ENCODE measurements around the gene HRAS. TPM values are rescaled to one million over a fixed set of nuclear protein-coding genes. Genes with fewer than 3 reads are reported as not detected.
"Not testable (repeated sequence)": the region's sequence is repeated elsewhere in the genome, so short reads cannot be mapped to it uniquely, and the experiment has no call there.

The HRAS gene
- total and polyA plus RNA-seq, 10 donors, result 16.6 to 90.9 (median 31.2) TPM

- DNase-seq, result no peak
- peaks cover 0 to 14% (median 11%) of the 10 kb centered on the region in 8 donors for H3K9me3 ChIP-seq
- no peaks in the 10 kb centered on the region for H3K27me3 ChIP-seq (replicated peaks in 1 of 7)
- H3K4me1 ChIP-seq, result peaks cover 0 to 12% (median 10%) of the 10 kb centered on the region in 6 donors
- intact Hi-C loops (cut with DNase I; ENCODE audit: low total_unique reads), result no loop called here
- no peak for TF ChIP-seq CTCF (IDR thresholded peaks at IDR 0.05 in 8 of 11, conservative IDR thresholded peaks at IDR 0.05 in 3 of 11)
- no peak for TF ChIP-seq POLR2A (IDR thresholded peaks at IDR 0.05)
- TF ChIP-seq POLR2AphosphoS5 (IDR thresholded peaks at IDR 0.05), result no peak
- no peaks in the 10 kb centered on the region for H3K36me3 ChIP-seq
- 88 to 92% (median 91%) methylated on average over 10 of the region's 10 CpGs for WGBS, 5 donors
- H3K27ac ChIP-seq, result no peak overlapping the region
- no peak overlapping the region for H3K4me3 ChIP-seq
Observed at GRCh38 chr11:521177-521688, 14.1 kb downstream of the HRAS start.

DNA sequence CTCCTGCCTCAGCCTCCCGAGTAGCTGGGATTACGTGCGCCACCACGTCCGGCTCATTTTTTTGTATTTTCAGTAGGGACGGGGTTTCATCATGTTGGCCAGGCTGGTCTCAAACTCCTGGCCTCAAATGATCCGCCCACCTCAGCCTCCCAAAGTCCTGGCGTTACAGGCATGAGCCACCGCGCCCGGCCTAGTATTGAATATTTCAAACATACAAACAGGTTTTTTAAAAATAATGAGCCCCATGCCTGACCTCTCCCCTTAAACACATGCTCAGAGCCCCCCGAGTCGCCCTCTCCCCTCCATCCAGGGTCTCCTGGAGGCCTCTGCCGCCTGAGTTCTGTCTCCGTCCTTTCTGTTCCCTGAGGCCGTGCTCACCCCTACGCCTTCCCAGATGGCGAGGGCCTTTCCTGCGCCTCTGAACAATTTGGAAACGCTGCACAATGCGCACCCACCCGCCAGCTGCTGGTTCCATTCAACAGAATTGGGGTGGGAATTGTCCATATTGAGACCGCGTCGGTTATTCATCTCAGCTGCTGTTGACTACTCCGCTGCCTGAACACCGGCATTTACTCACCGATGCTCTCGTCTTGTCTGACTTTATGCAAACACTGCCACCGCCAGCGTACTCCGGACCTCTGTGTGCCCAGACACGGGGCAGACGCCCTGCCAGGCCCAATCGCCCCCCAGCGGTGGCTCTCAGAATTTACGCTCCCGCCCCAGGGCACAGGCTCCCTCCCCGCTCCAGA, 14.8 kb downstream of the HRAS start:
- DNase-seq, result no peak
- no peaks in the 10 kb centered on the region for H3K27me3 ChIP-seq (replicated peaks in 1 of 7)
- H3K27ac ChIP-seq, result no peak overlapping the region
- peaks cover 0 to 18% (median 13%) of the 10 kb centered on the region in 8 donors for H3K9me3 ChIP-seq
- H3K36me3 ChIP-seq, result no peaks in the 10 kb centered on the region
- peaks cover 0 to 12% (median 10%) of the 10 kb centered on the region in 6 donors for H3K4me1 ChIP-seq
- H3K4me3 ChIP-seq, result no peak overlapping the region
- intact Hi-C loops (cut with DNase I; ENCODE audit: low total_unique reads), result no loop called here
- 93 to 95% (median 93%) methylated on average over 39 of the region's 39 CpGs for WGBS, 5 donors
- TF ChIP-seq POLR2AphosphoS5 (IDR thresholded peaks at IDR 0.05) (no peak), CTCF (IDR thresholded peaks at IDR 0.05 in 8 of 11, conservative IDR thresholded peaks at IDR 0.05 in 3 of 11) (no peak), POLR2A (IDR thresholded peaks at IDR 0.05) (no peak)

DNA sequence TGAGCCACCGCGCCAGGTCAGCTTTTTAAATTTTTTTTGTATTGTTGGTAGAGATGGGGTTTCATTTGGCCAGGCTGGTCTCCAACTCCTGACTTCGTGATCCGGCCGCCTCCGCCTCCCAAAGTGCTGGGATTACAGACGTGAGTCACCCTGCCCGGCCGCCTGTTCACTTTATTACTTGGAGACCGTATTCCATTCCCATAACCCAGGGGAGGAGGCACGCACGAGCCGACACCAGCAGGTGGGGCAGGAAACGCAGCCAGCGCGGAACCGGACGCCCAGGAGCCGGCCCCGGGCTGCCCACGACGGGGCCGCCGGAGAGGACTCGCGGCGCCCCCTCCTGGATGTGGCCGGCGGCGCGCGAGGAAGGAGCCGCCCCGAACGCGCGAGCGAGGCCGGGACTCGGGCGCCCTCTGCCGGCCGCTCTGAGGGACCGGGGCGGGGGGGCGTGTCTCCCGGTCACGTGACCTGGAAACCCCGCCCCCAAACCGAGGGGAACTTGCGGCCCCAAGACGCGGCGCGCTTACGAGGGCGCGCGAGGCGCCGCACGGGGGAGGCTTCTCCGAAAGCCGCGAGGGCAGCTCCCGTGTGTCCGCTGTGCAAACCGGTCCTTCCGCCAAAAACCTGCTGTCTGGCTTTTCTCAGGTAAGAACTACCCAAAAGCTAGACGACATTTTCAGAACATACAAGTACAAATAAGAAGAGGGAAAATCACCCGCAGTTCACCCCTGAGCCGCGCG, 16.7 kb downstream of the HRAS start:
- H3K4me3 ChIP-seq, result peak overlapping the region in 6 of 8 donors; percentile 4 to 57 (median 22)
- TF ChIP-seq CTCF (IDR thresholded peaks at IDR 0.05 in 8 of 11, conservative IDR thresholded peaks at IDR 0.05 in 3 of 11), result peak; percentile 80 to 100 (median 100)
- peak; percentile 67 to 82 (median 78) for TF ChIP-seq POLR2AphosphoS5 (IDR thresholded peaks at IDR 0.05)
- peak in 1 of 3 donors; percentile 58 for TF ChIP-seq POLR2A (IDR thresholded peaks at IDR 0.05)
- H3K27me3 ChIP-seq (replicated peaks in 1 of 7), result no peaks in the 10 kb centered on the region
- peak; percentile 97 for DNase-seq
- intact Hi-C loops (cut with DNase I; ENCODE audit: low total_unique reads), result no loop called here
- H3K9me3 ChIP-seq, result peaks cover 0 to 18% (median 13%) of the 10 kb centered on the region in 8 donors
- H3K27ac ChIP-seq, result peak overlapping the region; percentile 42 to 83 (median 77)
- H3K36me3 ChIP-seq, result peaks cover 0 to 7% (median 0%) of the 10 kb centered on the region in 6 donors
- H3K4me1 ChIP-seq, result peaks cover 0 to 12% (median 10%) of the 10 kb centered on the region in 6 donors
- WGBS, 5 donors, result 9 to 23% (median 11%) methylated on average over 39 to 74 of the region's 74 CpGs

GRCh38 chr11:516918-517685, 18.3 kb downstream of the HRAS start:
- H3K27ac ChIP-seq; intact Hi-C loops (cut with DNase I; ENCODE audit: low total_unique reads); H3K4me3 ChIP-seq; H3K27me3 ChIP-seq (replicated peaks in 1 of 7): not testable (repeated sequence)
- peaks cover 0 to 17% (median 11%) of the 10 kb centered on the region in 6 donors for H3K4me1 ChIP-seq
- 96 to 98% (median 97%) methylated on average over 17 to 43 of the region's 43 CpGs for WGBS, 5 donors
- DNase-seq, result peak; percentile 82
- peaks cover 0 to 18% (median 0%) of the 10 kb centered on the region in 6 donors for H3K36me3 ChIP-seq
- H3K9me3 ChIP-seq, result peaks cover 0 to 18% (median 13%) of the 10 kb centered on the region in 8 donors

Data from spleen (tissue), 11 donors.